ENCODE data around the gene DDX52.

DDX52 gene

GRCh38 chr17:37576281-37576680, 67.0 kb downstream of the DDX52 start:
- no peak for DNase-seq (ENCODE audit: low spot score)

GRCh38 chr17:37574427-37574826, 68.8 kb downstream of the DDX52 start:
- DNase-seq (ENCODE audit: low spot score) = no peak

GRCh38 chr17:37571674-37572073, 71.6 kb downstream of the DDX52 start:
- DNase-seq (ENCODE audit: low spot score) = no peak

- peak; percentile 70 for DNase-seq (ENCODE audit: low spot score)
These were observed 72.6 kb downstream of the DDX52 start for GRCh38 chr17:37570527-37571093.

GRCh38 chr17:37568350-37569053, 74.7 kb downstream of the DDX52 start:
- no peak for DNase-seq (ENCODE audit: low spot score)

GRCh38 chr17:37567538-37567937, 75.7 kb downstream of the DDX52 start:
- DNase-seq (ENCODE audit: low spot score) = no peak

GRCh38 chr17:37567137-37567536, 76.1 kb downstream of the DDX52 start:
- no peak for DNase-seq (ENCODE audit: low spot score)

- no peak for DNase-seq (ENCODE audit: low spot score)
These were observed 79.0 kb downstream of the DDX52 start for GRCh38 chr17:37564252-37564651.

- no peak for DNase-seq (ENCODE audit: low spot score)
These were observed 81.1 kb downstream of the DDX52 start for GRCh38 chr17:37562016-37562745.

Measured in AG08396 (cell line).